BLaER1 treated with 17β-estradiol and CSF1 and Interleukin-3, amounts not matched to agents 10 nM and 100 nM (cell line): ENCODE measurements around the gene TSPOAP1.

Experiments used
- H3K27ac ChIP-seq, 11 experiments: shearing (Covaris generic); formaldehyde crosslinking; 2 replicates each; pipeline ENCODE4 v1.8.1; 2022
- H3K27me3 ChIP-seq, 11 experiments: shearing (Covaris generic); formaldehyde crosslinking; 2 replicates each; pipeline ENCODE4 v1.8.1; 2022
- H3K36me3 ChIP-seq, 11 experiments: shearing (Covaris generic); formaldehyde crosslinking; 2 replicates each; pipeline ENCODE4 v1.8.1; 2022
- H3K4me1 ChIP-seq, 10 experiments: shearing (Covaris generic); formaldehyde crosslinking; 2 replicates each; pipeline ENCODE4 v1.8.1; 2022
- H3K4me2 ChIP-seq, 11 experiments: shearing (Covaris generic); formaldehyde crosslinking; 2 replicates each; pipeline ENCODE4 v1.8.1; 2022
- H3K4me3 ChIP-seq, 10 experiments: shearing (Covaris generic); formaldehyde crosslinking; 2 replicates each; pipeline ENCODE4 v1.8.1; 2022
- H3K9ac ChIP-seq, 11 experiments: shearing (Covaris generic); formaldehyde crosslinking; 2 replicates each; pipeline ENCODE4 v1.8.1; 2022
- H3K9me3 ChIP-seq, 11 experiments: shearing (Covaris generic); formaldehyde crosslinking; replicated peaks in 1 of 11; 2 replicates each; pipeline ENCODE4 v1.8.1; 2022
- H4K20me1 ChIP-seq, 11 experiments: shearing (Covaris generic); formaldehyde crosslinking; 2 replicates each; pipeline ENCODE4 v1.8.1; 2022
- Cebpa-rat ChIP-seq, 11 experiments: shearing (Covaris generic); IDR thresholded peaks; 2 replicates each; pipeline ENCODE4 v1.8.1; 2022

TSPOAP1 gene

DNA sequence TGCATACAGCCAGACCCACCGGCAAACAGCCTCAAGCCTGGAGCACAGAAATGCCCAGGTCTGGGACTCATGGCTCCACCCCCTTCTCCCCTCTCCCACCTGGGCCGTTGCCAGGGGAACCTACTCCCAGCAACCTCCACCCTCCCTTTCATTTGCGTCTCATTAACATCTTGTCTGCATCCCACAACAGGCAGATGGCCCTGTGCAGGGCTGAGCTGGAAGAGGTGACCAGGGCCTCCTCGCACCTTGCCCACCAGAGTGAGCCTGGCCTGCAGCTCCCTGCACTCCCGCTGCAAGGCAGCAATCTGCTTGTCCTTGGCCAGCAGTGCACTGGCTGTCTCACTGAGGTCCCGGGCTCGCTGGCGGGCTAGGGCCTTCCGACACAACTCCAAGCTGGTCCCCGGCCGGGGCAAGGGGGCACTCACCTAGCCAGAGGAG is 3.3 kb downstream of the TSPOAP1 start:
- H3K4me1 ChIP-seq: peaks cover 51 to 87% (median 78%) of the 10 kb centered on the region in 10 experiments
- peaks cover 29 to 75% (median 42%) of the 10 kb centered on the region in 11 experiments for H4K20me1 ChIP-seq
- H3K9ac ChIP-seq: peak overlapping the region in 8 of 11 experiments; percentile 93 to 100 (median 98); a peak in 16 of 22 replicates
- peak overlapping the region in 9 of 10 experiments; percentile 50 to 99 (median 98); a peak in 17 of 20 replicates for H3K4me3 ChIP-seq
- H3K4me2 ChIP-seq: peak overlapping the region; percentile 94 to 100 (median 98)
- TF ChIP-seq Cebpa-rat (IDR thresholded peaks at IDR 0.05): no peak
- peak overlapping the region in 6 of 11 experiments; percentile 59 to 100 (median 96); a peak in 9 of 22 replicates for H3K27ac ChIP-seq
- peaks cover 0 to 23% (median 11%) of the 10 kb centered on the region in 11 experiments; a peak in 10 of 22 replicates for H3K27me3 ChIP-seq
- peaks cover 2 to 41% (median 28%) of the 10 kb centered on the region in 11 experiments for H3K36me3 ChIP-seq
- peaks cover 0 to 3% (median 0%) of the 10 kb centered on the region in 11 experiments; a peak in 4 of 22 replicates for H3K9me3 ChIP-seq

GRCh38 chr17:58324409-58325288 is 3.9 kb downstream of the TSPOAP1 start:
- no peak for TF ChIP-seq Cebpa-rat (IDR thresholded peaks at IDR 0.05)
- Histone ChIP-seq H3K27me3 (peaks cover 0 to 23% (median 11%) of the 10 kb centered on the region in 11 experiments; a peak in 10 of 22 replicates), H3K27ac (peak overlapping the region in 9 of 11 experiments; percentile 26 to 99 (median 64); a peak in 17 of 22 replicates), H3K4me3 (peak overlapping the region; percentile 50 to 99 (median 92)), H3K9ac (peak overlapping the region; percentile 23 to 100 (median 97)), H4K20me1 (peaks cover 22 to 69% (median 35%) of the 10 kb centered on the region in 11 experiments), H3K4me1 (peaks cover 51 to 86% (median 75%) of the 10 kb centered on the region in 10 experiments), H3K4me2 (peak overlapping the region; percentile 94 to 100 (median 98)), H3K9me3 (no peaks in the 10 kb centered on the region), H3K36me3 (peaks cover 0 to 42% (median 26%) of the 10 kb centered on the region in 11 experiments; a peak in 16 of 22 replicates)

DNA sequence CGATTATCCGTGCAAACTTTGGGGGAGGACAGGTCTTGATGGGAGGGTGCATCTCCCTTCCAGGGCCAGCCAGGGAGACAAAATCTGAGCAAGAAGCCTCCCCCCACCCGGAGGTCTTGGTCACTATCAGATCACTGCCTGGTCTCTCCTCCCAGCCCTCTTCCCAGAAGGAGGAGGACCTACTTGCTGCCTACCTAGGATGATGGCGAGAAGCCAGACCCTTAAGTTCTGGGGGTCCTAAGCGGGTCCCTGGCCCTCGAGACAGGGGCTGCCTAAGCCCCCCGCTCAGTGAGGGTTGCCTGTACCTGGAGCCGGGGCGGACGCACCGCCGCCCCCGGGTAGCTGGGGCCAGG is 4.6 kb downstream of the TSPOAP1 start:
- peaks cover 48 to 80% (median 75%) of the 10 kb centered on the region in 10 experiments for H3K4me1 ChIP-seq
- peak overlapping the region; percentile 23 to 100 (median 97); a peak in 21 of 22 replicates for H3K9ac ChIP-seq
- peak overlapping the region; percentile 50 to 99 (median 92) for H3K4me3 ChIP-seq
- peaks cover 0 to 23% (median 11%) of the 10 kb centered on the region in 11 experiments; a peak in 10 of 22 replicates for H3K27me3 ChIP-seq
- no peak for TF ChIP-seq Cebpa-rat (IDR thresholded peaks at IDR 0.05)
- H3K9me3 ChIP-seq: no peaks in the 10 kb centered on the region
- H4K20me1 ChIP-seq: peaks cover 18 to 71% (median 32%) of the 10 kb centered on the region in 11 experiments
- peak overlapping the region; percentile 94 to 100 (median 98) for H3K4me2 ChIP-seq
- peaks cover 0 to 48% (median 30%) of the 10 kb centered on the region in 11 experiments; a peak in 17 of 22 replicates for H3K36me3 ChIP-seq
- H3K27ac ChIP-seq: peak overlapping the region in 9 of 11 experiments; percentile 26 to 99 (median 64); a peak in 16 of 22 replicates

DNA sequence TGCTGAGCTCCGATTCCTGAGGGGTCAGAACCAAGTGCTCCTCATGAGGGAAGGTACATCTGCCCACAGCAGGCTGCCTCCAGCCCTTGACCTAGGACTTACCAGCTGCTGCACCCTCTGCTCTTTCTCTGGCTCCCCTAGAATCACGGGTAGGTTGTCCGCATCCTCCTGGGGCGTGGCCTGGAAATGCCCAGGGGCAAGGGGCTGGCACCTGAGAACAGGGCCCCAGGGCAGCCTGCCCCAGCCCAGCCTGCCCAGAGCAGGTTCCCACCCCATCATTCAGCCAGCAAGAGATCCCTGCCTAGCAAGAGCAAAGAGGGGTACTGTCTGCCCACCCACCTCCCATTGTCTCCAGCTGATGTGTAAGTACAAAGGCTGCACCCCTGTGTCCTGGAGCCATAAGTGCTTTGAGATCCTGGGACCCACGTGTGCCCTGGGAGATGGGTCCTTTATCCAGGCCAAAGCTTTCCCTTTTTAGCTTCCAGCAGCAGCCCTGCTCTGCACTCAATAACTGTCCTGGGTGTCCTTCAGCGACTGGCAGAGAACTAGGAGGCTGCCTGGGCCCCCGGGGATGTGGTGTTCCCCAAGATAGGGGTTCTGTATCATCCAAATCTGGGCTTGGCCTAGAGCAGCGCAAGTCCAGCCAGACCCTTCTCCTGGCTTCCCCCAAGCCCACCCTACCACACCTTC is 5.1 kb downstream of the TSPOAP1 start:
- H3K36me3 ChIP-seq: peaks cover 0 to 53% (median 30%) of the 10 kb centered on the region in 11 experiments; a peak in 17 of 22 replicates
- peak overlapping the region in 6 of 10 experiments; percentile 86 to 99 (median 99); a peak in 8 of 20 replicates for H3K4me3 ChIP-seq
- peak overlapping the region in 8 of 11 experiments; percentile 93 to 100 (median 98); a peak in 17 of 22 replicates for H3K9ac ChIP-seq
- H3K4me2 ChIP-seq: peak overlapping the region in 9 of 11 experiments; percentile 96 to 100 (median 98); a peak in 19 of 22 replicates
- no peak for TF ChIP-seq Cebpa-rat (IDR thresholded peaks at IDR 0.05)
- H3K27ac ChIP-seq: peak overlapping the region in 6 of 11 experiments; percentile 63 to 99 (median 70); a peak in 7 of 22 replicates
- peaks cover 0 to 23% (median 11%) of the 10 kb centered on the region in 11 experiments; a peak in 10 of 22 replicates for H3K27me3 ChIP-seq
- peaks cover 13 to 71% (median 26%) of the 10 kb centered on the region in 11 experiments; a peak in 20 of 22 replicates for H4K20me1 ChIP-seq
- H3K9me3 ChIP-seq: no peaks in the 10 kb centered on the region
- H3K4me1 ChIP-seq: peaks cover 43 to 79% (median 73%) of the 10 kb centered on the region in 10 experiments

GRCh38 chr17:58322581-58323185 is 5.9 kb downstream of the TSPOAP1 start:
- Histone ChIP-seq H3K27ac (peak overlapping the region in 2 of 11 experiments; percentile 5 to 32; a peak in 1 of 22 replicates), H3K27me3 (peaks cover 0 to 23% (median 11%) of the 10 kb centered on the region in 11 experiments; a peak in 10 of 22 replicates)

DNA sequence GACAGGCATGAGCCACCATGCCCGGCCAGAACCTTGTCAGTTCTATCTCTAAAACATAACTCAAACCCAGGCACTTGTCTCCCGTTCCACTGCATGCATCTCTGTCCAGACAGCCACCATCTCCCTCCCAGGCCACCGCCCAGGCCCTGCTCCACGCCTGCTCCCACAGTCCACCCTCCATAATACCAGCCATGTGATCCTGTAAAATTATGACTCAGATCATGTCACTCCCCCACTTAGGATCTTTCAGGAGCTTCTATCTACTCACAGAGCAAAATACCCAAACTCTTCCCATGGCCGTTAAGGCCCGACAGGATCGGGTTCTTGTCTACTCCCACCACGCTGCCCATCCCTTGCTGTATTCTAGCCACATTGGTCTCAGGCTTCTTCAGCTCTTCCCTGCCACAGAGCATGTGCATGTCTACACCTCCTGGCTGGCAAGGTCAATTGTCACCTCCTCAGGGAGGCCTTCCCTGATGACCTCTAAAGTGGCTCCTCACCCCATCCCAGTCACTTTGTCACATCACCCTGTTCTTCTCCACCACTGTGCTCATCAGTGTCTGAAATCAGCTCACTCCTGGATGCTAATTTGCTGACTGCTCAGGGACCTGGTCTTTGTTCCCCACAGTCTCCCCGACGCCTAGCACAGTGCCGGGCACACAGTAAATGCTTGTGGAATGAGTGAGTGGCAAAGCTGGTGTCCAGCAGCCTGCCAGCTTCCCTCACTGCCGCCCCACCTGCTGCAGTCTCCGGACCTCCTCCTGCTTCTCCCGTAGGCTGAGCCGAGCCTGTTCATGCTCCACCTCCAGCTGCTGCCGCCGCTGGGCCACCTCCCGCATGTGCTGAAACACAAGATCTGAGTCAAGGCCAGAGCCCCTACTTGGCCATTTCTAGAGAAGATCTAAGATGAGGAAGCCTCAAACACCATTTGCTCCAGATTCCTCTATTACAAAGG is 6.7 kb downstream of the TSPOAP1 start:
- Histone ChIP-seq H3K4me1 (peaks cover 40 to 79% (median 72%) of the 10 kb centered on the region in 10 experiments), H3K4me2 (peak overlapping the region in 6 of 11 experiments; percentile 5 to 100 (median 60); a peak in 4 of 22 replicates), H3K4me3 (no peak overlapping the region), H3K27me3 (peaks cover 0 to 23% (median 11%) of the 10 kb centered on the region in 11 experiments; a peak in 10 of 22 replicates), H3K36me3 (peaks cover 0 to 62% (median 30%) of the 10 kb centered on the region in 11 experiments; a peak in 17 of 22 replicates), H4K20me1 (peaks cover 0 to 60% (median 23%) of the 10 kb centered on the region in 11 experiments; a peak in 16 of 22 replicates), H3K9me3 (no peaks in the 10 kb centered on the region), H3K9ac (peak overlapping the region in 1 of 11 experiments; percentile 7; a peak in 1 of 22 replicates), H3K27ac (no peak overlapping the region; a peak in 1 of 22 replicates)
- TF ChIP-seq Cebpa-rat (IDR thresholded peaks at IDR 0.05): no peak

More at GRCh38 chr17:58322581-58323185, 5.9 kb downstream of the TSPOAP1 start:
- H3K9ac ChIP-seq: peak overlapping the region in 1 of 11 experiments; percentile 99; a peak in 1 of 22 replicates
- peaks cover 42 to 79% (median 72%) of the 10 kb centered on the region in 10 experiments for H3K4me1 ChIP-seq
- TF ChIP-seq Cebpa-rat (IDR thresholded peaks at IDR 0.05): no peak
- H3K36me3 ChIP-seq: peaks cover 0 to 59% (median 30%) of the 10 kb centered on the region in 11 experiments; a peak in 17 of 22 replicates
- H3K4me3 ChIP-seq: no peak overlapping the region
- peak overlapping the region in 6 of 11 experiments; percentile 97 to 100 (median 99); a peak in 7 of 22 replicates for H3K4me2 ChIP-seq
- H3K9me3 ChIP-seq: no peaks in the 10 kb centered on the region
- H4K20me1 ChIP-seq: peaks cover 5 to 69% (median 25%) of the 10 kb centered on the region in 11 experiments; a peak in 20 of 22 replicates
